Fibroblast of skin of back (primary cell): ENCODE results near the gene SPIRE1.
"Not testable (repeated sequence)": the region's sequence is repeated elsewhere in the genome, so short reads cannot be mapped to it uniquely, and the experiment has no call there.

Experiments
- DNase-seq: peaks from one replicate; pipeline ENCODE4 v3.0.0-alpha.2; 2013

Gene SPIRE1

DNA sequence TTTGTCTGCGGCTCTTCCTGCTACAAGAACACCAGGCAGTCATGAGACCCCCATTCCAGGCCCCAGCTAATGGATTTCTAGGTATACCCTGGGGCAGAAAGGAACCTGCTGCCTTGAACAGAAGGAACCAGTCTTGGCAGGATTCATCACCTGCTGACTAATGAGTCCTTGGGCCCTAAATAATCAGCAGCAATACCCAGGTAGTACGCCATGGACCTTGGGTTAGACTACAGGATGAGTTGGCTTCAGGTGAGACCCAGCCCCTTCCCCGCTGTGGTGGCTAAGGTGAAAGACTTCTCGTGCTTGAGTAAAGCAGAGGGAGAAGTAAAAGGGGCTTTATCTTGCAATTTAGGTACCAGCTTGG lies 105.0 kb downstream of the SPIRE1 start:
- no peak for DNase-seq

DNA sequence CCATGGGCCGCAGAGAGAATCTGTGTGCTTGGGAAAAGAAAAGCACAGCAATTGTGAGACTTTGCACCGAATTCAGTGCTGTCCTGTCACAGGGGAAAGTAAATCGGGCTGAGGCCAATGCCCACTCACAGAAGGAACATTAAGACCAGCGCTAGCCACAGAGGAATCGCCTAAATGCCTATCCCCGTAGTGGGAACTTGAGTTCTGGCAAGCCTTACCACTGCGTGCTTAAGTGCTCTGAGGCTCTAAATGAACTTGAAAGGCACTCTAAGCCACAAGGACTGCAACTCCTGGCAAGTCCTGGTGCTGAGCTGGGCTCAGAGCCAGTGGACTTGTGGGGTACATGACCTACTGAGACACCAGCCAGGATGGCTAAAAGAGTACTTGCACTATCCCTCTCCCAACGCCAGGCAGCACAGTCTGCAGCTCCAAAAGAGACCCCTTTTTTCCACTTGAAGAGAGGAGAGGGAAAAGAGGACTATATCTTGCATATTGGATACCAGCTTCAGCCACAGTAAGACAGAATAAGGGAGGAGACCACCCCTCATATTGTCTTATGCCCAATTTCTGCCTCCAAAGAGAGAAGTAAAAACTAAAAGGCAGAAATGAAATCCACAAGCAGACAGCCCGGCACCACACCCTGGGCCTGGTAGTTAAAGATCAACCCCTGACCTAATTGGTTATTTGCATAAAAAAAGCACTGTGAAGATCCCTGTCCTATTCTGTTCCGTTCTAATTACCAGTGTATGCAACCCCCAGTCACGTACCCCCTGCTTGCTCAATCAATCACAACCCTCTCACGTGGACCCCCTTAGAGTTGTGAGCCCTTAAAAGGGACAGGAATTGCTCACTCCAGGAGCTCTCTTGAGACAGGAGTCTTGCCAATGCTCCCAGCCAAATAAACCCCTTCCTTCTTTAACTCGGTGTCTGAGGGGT lies 105.7 kb downstream of the SPIRE1 start:
- DNase-seq, result not testable (repeated sequence)

DNA sequence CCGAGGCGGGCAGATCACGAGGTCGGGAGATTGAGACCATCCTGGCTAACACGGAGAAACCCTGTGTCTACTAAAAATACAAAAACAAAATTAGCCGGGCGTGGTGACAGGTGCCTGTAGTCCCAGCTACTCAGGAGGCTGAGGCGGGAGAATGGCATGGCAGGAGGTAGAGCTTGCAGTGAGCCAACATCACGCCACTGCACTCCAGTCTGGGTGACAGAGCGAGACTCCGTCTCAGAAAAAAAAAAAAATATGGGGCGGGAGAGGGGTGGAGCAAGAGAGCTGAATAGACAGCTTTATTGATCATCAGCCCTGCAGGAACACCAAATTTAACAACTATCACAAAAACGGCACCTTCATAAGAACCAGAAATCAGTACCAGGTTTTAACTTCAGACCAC lies 106.4 kb downstream of the SPIRE1 start:
- DNase-seq, result not testable (repeated sequence)

DNA sequence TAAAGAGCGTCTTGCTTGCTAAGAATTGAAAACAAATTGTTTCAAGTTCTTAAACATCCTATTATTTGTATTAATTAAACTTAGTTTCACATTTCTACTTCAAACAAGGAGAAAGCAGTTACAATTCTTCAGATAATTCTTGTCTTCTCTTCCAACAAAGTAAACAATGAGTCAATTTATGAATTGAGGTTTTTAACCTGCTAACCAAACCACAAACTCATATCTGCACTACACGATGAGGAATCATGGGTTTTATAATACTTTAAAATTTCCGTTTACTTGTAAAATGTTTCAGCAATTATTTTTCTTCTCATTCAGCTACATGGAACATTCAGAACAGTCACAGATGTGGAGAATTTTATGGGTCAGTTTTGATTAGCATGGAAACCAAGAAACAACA lies 114.2 kb downstream of the SPIRE1 start:
- peak; percentile 24 for DNase-seq

- no peak for DNase-seq
These were observed 117.2 kb downstream of the SPIRE1 start for GRCh38 chr18:12540751-12541150.

GRCh38 chr18:12539158-12539557 lies 118.7 kb downstream of the SPIRE1 start:
- peak; percentile 25 for DNase-seq

DNA sequence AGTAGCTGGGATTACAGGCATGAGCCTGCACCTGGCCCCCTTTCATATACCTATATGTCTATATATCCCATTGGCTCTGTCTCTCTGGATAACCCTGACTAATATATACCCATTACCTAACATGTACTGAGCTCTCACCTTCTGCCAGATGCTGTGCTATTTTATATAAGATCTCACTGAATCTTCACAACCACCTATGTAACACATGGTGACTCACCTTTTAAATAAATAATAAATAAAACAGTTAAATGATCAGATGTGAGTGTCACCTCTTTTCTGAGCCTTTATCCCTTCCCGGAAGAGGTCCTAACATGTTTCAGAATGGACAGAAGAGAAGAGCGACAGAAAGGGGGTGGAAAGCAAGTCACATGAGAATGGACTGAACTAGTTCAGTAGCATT lies 123.1 kb downstream of the SPIRE1 start:
- no peak for DNase-seq

DNA sequence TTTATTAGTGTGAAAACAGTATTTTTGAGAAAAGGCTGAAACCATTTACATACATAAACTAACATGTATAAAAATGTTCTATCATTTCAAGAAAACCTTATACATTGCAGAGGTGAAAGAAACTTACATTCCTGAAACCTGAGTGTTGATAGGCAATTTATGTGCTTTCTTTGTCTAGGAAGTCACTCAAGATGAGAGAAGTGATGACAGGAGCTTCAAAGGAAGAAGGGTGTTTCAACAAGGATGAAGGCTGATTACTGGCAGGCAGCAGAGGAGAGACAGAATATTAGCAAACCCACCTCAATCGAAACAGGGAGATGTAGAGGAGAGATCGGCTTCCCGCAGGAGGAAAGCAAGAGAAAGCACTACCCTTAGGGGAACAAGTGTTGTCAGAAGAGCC lies 125.2 kb downstream of the SPIRE1 start:
- no peak for DNase-seq

GRCh38 chr18:12531749-12532148 lies 126.2 kb downstream of the SPIRE1 start:
- no peak for DNase-seq

DNA sequence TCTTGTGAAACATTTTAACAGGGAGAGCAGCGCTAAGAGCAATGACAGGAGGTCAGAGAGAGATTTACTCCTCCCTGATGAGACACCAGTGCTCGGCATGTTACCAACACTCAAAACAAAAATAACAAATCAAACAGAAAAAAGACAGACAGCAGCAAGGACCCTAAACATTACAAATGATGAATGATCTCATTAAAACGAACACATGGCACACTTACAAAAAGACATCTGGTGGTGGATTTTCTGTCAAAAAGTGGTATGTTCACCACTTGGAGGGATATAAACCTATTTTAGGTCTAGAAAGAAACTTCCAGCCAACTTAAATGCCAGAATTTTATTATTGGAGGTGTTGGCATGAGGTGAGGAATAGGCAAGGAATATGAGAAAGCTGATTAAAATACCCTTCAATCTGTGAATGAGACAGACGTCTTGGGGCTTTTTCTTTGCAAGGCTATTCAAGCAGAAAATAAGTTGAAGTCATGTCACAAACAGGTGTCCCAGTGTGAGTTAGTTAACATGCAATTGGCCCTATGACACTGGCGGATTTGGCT lies 137.4 kb downstream of the SPIRE1 start:
- DNase-seq, result no peak

DNA sequence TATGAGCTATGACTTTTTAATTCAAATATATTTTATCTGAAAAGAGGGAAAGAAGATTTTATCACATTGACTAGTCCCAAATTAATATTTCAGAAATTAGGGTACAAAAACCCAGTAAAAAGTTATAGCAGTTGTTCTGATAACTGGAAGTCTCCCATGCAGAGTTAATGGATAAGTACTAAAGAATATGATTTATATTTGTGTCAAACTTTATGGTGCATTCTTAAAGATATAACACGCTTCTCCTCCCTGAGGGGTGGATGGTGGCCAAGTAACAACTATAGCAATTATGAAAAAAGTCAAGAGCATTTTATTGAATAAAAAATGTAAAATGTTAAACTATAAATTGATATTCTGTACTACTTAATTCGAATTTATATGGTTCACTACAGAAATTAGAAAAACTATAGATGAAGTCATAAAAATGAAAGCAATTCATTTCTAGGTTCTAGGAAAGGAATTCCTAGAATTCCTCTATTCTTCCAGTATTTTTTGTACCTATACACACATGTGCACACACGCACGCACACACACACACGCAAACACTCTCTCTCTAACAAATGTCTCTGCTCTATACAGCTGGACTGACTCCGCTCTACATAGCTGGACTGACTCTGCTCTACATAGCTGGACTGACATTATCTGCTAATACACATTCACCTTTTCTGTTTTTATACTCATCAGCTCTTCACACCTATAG lies 138.9 kb downstream of the SPIRE1 start:
- no peak for DNase-seq

DNA sequence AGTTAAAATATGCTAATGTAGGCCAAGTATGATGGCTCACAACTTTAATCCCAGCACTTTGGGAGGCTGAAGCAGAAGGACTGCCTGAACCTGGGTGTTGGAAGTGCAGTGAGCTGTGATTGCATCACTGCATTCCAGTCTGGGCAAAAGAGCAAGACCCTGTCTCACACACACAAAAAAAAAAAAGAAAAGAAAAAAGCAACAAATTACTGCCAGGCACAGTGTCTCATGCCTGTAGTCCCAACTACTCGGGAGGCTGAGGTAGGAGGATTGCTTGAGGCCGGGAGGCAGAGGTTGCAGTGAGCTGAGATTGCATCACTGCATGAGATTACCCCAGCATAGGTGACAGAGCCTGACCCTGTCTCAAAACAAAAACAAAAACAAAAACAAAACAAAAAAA lies 139.6 kb downstream of the SPIRE1 start:
- peak; percentile 48 for DNase-seq

DNA sequence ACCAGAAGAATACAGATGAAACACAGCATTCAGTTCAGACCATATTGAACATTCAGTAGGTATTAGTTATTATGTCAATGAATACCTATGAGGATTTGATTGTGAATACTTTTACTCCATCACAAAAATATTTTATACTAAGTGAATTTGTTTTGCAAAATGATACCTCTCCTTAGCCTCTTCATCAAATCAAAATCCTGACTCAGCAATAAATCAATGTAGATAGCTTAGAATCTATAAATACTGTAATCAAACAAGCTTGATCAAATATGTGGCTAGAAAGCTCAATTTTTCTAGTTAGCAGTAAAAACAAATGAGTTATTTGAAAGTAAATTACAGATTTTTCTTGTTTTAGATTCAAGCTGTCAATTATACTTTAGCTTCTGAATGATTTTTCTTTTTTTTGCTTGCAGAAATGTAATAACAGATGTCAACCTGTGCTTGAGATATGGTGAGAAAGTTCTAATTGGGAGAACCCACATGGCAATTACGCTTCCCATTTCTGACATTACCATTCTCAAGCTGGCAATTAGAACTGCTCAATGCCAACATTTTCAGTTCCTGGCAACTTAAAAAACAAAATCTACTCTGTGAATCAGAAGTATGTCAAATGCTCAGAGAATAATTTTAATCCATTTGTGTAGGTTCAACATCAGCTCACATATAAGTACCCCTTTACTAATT lies 140.6 kb downstream of the SPIRE1 start:
- no peak for DNase-seq

- DNase-seq, result no peak
These were observed 141.8 kb downstream of the SPIRE1 start for GRCh38 chr18:12516049-12516630.

DNA sequence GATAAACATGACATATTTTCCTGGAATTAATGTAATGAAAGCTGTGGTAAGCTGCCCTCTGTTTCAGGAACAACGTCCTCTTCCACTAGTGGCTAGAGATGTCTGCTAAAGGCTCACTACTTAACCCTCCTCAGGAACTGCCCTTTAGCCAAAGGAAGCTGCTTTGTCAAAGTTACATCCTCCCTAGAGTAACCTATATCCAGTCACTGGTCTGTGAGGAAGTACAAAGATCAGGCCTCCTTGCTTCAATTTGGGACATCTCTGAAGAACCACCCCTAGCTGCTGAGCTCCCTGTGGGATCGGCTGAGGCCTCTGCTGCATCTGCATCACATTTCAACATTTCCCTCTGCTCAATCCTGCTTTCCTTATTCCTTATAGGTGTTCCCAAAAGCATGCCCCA lies 142.4 kb downstream of the SPIRE1 start:
- no peak for DNase-seq

DNA sequence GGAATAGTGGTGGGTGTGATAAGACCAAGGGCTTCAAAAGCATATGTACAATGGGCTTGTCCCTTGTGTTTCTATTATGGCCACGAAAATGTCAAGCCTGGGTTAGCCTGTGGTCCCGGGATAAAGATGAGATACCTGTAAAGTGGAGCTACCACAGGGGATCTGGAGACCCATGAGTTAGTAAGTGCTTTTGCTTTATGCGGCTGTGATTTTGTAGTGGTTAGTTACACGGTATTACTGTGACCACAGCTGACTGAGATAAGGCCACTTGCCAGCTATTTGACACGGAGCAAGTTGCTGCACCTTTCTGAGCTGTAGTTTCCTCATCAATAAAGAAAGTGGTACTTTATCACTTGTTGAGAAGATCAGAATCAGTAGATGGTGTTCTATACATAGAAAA lies 150.9 kb downstream of the SPIRE1 start:
- DNase-seq, result no peak

DNA sequence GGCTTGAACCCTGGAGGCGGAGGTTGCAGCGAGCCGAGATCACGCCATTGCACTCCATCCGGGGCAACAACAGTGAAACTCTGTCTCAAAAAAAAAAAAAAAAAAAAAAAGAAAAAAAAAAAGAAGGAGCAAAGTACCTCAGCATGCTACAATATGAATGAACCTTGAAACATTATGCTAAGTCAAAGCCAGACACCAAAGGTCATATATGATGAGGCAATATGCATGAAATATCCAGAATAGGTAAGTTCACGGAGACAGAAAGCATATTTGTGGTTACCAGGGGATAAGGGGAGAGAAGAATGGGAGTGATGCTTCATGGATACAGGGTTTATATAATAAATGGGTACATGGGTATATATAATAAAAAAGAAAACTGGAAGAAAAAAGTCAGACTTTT lies 156.9 kb downstream of the SPIRE1 start:
- DNase-seq, result no peak

DNA sequence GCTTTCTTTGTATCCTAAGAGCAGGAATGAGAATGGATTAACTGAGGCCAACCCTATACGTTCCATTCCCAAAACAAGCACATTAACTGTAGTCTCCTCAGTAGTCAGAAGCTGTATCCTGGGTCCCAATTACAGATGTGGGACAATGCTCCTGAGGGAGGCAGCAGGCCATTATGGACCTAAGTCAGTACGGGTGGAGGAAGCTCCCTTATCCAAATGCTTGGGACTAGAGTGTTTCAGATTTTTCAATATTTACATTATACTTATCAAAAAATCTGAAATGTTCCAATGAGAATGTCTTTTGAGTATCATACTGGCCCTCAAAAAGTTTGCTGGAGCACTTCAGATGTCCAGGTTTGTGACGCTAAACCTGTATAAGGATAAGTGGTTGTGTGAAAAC lies 160.1 kb downstream of the SPIRE1 start:
- no peak for DNase-seq

DNA sequence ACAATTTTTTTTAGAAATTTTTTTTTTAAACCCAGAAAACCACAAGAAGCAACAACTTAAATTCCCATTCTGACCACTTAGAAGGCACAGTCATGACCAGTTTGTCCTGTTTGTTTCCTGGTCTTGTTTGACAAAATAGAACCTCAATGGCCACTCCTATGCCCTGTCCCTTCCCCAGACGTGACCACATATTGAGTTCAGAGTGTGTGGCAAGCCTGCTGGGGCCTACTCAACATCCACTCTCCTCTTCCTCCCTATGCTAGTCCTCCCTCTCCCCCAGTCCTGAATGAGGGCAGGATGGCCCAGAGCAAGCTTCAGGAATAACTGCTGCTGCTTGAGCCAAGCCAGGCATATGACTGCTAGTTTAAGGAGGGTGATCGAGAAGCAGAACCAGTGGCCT lies 160.6 kb downstream of the SPIRE1 start:
- no peak for DNase-seq

DNA sequence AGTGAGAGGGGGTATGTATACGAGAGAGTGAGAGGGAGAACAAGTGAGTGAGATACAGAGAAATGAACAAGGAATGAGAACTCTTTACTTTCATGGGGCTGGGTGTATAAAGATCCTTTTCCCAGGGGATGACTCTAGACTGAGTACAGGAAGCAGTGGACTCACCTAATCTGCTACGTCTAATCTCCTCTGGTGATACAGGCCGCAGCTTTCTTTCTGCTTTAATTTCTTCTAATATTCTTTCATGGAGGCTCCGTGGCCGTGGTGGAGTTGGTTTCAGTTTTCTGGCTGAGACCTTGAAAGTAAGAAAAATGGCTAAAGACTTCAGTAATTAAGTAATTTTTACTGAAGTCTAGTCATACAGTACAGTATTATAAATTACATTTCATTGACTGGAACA lies 165.0 kb downstream of the SPIRE1 start:
- DNase-seq, result no peak

GRCh38 chr18:12491611-12492435 lies 166.1 kb downstream of the SPIRE1 start:
- DNase-seq, result no peak
